ENCODE results near the gene SEC16A.
A peak's percentile ranks its signal among the peaks of the same experiment; 100 is the strongest.

The SEC16A gene

GRCh38 chr9:136474974-136475865 lies 7.6 kb downstream of the SEC16A start:
- no peaks in the 10 kb centered on the region for H3K27me3 ChIP-seq
- peaks cover 97 to 100% (median 100%) of the 10 kb centered on the region in 11 experiments for H3K36me3 ChIP-seq
- no peaks in the 10 kb centered on the region for H3K9me3 ChIP-seq (replicated peaks in 1 of 11)
- H4K20me1 ChIP-seq, result peaks cover 99 to 100% (median 100%) of the 10 kb centered on the region in 11 experiments
- H3K4me2 ChIP-seq, result no peak overlapping the region
- 0 out of 22 replicates have a peak overlapping the region, but pooled peaks of 1 of the 11 experiments have one; percentile 23 for H3K9ac ChIP-seq
- H3K27ac ChIP-seq, result no peak overlapping the region
- TF ChIP-seq Cebpa-rat (IDR thresholded peaks at IDR 0.05), result no peak
- H3K4me3 ChIP-seq, result no peak overlapping the region
- peaks cover 0 to 26% (median 14%) of the 10 kb centered on the region in 10 experiments; a peak in 15 of 20 replicates for H3K4me1 ChIP-seq

DNA sequence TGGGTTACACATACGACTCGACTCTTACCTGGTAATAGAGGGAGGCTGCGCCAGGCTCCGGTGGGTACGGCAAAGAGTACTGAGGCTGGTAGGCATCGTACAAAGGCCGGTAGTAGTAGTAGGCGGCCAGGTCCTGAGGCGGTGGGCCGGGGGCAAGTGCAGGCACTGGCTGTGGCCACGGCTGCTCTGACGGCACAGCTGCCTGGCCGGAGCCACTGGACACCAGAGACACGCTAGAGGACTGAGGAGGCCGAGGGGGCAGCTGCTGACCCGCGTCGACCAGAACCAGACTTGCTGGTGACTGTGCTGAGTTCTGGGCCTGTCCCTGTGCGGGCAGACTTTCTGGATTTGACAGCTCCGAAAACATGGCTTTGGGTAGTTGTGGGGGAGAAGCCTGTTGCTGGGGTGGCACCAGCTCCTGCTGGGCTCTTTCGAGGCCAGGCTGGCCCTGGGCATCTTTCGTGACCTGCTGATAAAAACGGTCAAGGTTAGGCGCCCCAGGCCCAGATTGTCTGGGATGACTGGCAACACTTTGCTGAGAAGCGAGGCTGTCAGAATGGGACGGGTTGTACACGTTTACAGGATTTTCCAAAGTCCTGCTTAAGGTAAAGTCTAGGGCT lies 8.7 kb downstream of the SEC16A start:
- Histone ChIP-seq H3K9me3 (replicated peaks in 1 of 11) (no peaks in the 10 kb centered on the region), H3K4me3 (no peak overlapping the region), H3K4me2 (no peak overlapping the region), H4K20me1 (peaks cover 99 to 100% (median 100%) of the 10 kb centered on the region in 11 experiments), H3K27me3 (no peaks in the 10 kb centered on the region), H3K9ac (peak overlapping the region in 1 of 11 experiments; percentile 23; a peak in 4 of 22 replicates), H3K36me3 (peaks cover 98 to 100% (median 100%) of the 10 kb centered on the region in 11 experiments), H3K27ac (no peak overlapping the region), H3K4me1 (peaks cover 0 to 20% (median 14%) of the 10 kb centered on the region in 10 experiments; a peak in 14 of 20 replicates)
- no peak for TF ChIP-seq Cebpa-rat (IDR thresholded peaks at IDR 0.05)

GRCh38 chr9:136473354-136473721 lies 9.5 kb downstream of the SEC16A start:
- H3K4me2 ChIP-seq, result peak overlapping the region in 2 of 11 experiments; percentile 13 to 28; a peak in 2 of 22 replicates
- H3K9ac ChIP-seq, result peak overlapping the region in 2 of 11 experiments; percentile 3 to 29; a peak in 3 of 22 replicates
- no peaks in the 10 kb centered on the region for H3K27me3 ChIP-seq
- peaks cover 0 to 20% (median 14%) of the 10 kb centered on the region in 10 experiments; a peak in 14 of 20 replicates for H3K4me1 ChIP-seq
- H4K20me1 ChIP-seq, result peaks cover 99 to 100% (median 100%) of the 10 kb centered on the region in 11 experiments
- peaks cover 100% of the 10 kb centered on the region in 11 experiments for H3K36me3 ChIP-seq
- no peak for TF ChIP-seq Cebpa-rat (IDR thresholded peaks at IDR 0.05)
- no peaks in the 10 kb centered on the region for H3K9me3 ChIP-seq (replicated peaks in 1 of 11)
- no peak overlapping the region for H3K27ac ChIP-seq
- H3K4me3 ChIP-seq, result no peak overlapping the region

- Histone ChIP-seq H3K4me3 (no peak overlapping the region), H3K4me2 (peak overlapping the region in 3 of 11 experiments; percentile 13 to 28 (median 14); a peak in 4 of 22 replicates), H3K9me3 (replicated peaks in 1 of 11) (no peaks in the 10 kb centered on the region), H3K9ac (peak overlapping the region in 8 of 11 experiments; percentile 3 to 49 (median 26); a peak in 6 of 22 replicates), H3K36me3 (peaks cover 100% of the 10 kb centered on the region in 11 experiments), H3K4me1 (peaks cover 0 to 20% (median 14%) of the 10 kb centered on the region in 10 experiments; a peak in 14 of 20 replicates), H4K20me1 (peaks cover 96 to 100% (median 100%) of the 10 kb centered on the region in 11 experiments), H3K27me3 (no peaks in the 10 kb centered on the region), H3K27ac (0 out of 22 replicates have a peak overlapping the region, but pooled peaks of 1 of the 11 experiments have one; percentile 6)
- TF ChIP-seq Cebpa-rat (IDR thresholded peaks at IDR 0.05), result no peak
Measured at GRCh38 chr9:136472640-136473353, 10.0 kb downstream of the SEC16A start.

- peak overlapping the region in 6 of 11 experiments; percentile 10 to 49 (median 30); a peak in 7 of 22 replicates for H3K9ac ChIP-seq
Measured at GRCh38 chr9:136471802-136472487, 10.9 kb downstream of the SEC16A start.

GRCh38 chr9:136470792-136471469 lies 11.9 kb downstream of the SEC16A start:
- Histone ChIP-seq H3K36me3 (peaks cover 100% of the 10 kb centered on the region in 11 experiments), H3K27me3 (no peaks in the 10 kb centered on the region), H3K4me3 (no peak overlapping the region), H3K9me3 (replicated peaks in 1 of 11) (no peaks in the 10 kb centered on the region), H3K4me1 (peaks cover 0 to 20% (median 14%) of the 10 kb centered on the region in 10 experiments; a peak in 14 of 20 replicates), H3K27ac (no peak overlapping the region), H4K20me1 (peaks cover 87 to 100% (median 98%) of the 10 kb centered on the region in 11 experiments), H3K9ac (no peak overlapping the region), H3K4me2 (no peak overlapping the region)
- no peak for TF ChIP-seq Cebpa-rat (IDR thresholded peaks at IDR 0.05)

More at GRCh38 chr9:136471802-136472487, 10.9 kb downstream of the SEC16A start:
- H4K20me1 ChIP-seq, result peaks cover 89 to 100% (median 99%) of the 10 kb centered on the region in 11 experiments
- H3K4me3 ChIP-seq, result no peak overlapping the region
- H3K36me3 ChIP-seq, result peaks cover 100% of the 10 kb centered on the region in 11 experiments
- H3K4me1 ChIP-seq, result peaks cover 0 to 20% (median 14%) of the 10 kb centered on the region in 10 experiments; a peak in 14 of 20 replicates
- peak overlapping the region in 1 of 11 experiments; percentile 28; a peak in 1 of 22 replicates for H3K4me2 ChIP-seq
- H3K27me3 ChIP-seq, result no peaks in the 10 kb centered on the region
- H3K9me3 ChIP-seq (replicated peaks in 1 of 11), result no peaks in the 10 kb centered on the region
- 0 out of 22 replicates have a peak overlapping the region, but pooled peaks of 1 of the 11 experiments have one; percentile 6 for H3K27ac ChIP-seq
- no peak for TF ChIP-seq Cebpa-rat (IDR thresholded peaks at IDR 0.05)

GRCh38 chr9:136470356-136470755 lies 12.5 kb downstream of the SEC16A start:
- no peak overlapping the region for H3K27ac ChIP-seq
- H3K4me2 ChIP-seq, result no peak overlapping the region
- peaks cover 0 to 20% (median 14%) of the 10 kb centered on the region in 10 experiments; a peak in 14 of 20 replicates for H3K4me1 ChIP-seq
- TF ChIP-seq Cebpa-rat (IDR thresholded peaks at IDR 0.05), result no peak
- H3K27me3 ChIP-seq, result no peaks in the 10 kb centered on the region
- H3K9me3 ChIP-seq (replicated peaks in 1 of 11), result no peaks in the 10 kb centered on the region
- no peak overlapping the region for H3K4me3 ChIP-seq
- no peak overlapping the region; a peak in 1 of 22 replicates for H3K9ac ChIP-seq
- H3K36me3 ChIP-seq, result peaks cover 100% of the 10 kb centered on the region in 11 experiments
- peaks cover 81 to 100% (median 98%) of the 10 kb centered on the region in 11 experiments for H4K20me1 ChIP-seq

All from BLaER1 treated with 17β-estradiol and CSF1 and Interleukin-3, amounts not matched to agents 10 nM and 100 nM (cell line).